OCI-LY7 (cell line): Measurements from ENCODE around the gene ZDHHC14.
"Not testable (repeated sequence)": the region's sequence is repeated elsewhere in the genome, so short reads cannot be mapped to it uniquely, and the experiment has no call there.

Experiments used
- CTCF ChIP-seq: fragments of 200-600 bp; sonication (generic); conservative IDR thresholded peaks from 2 replicates; pipeline ENCODE4 v1.5.1; 2014; ENCODE audit warnings: mild to moderate bottlenecking, antibody characterized with exemption, low read length, moderate library complexity, mixed read lengths
- EZH2phosphoT487 ChIP-seq: fragments of 200-600 bp; sonication (generic); IDR thresholded peaks from 2 replicates; pipeline ENCODE4 v1.6.1; 2018; ENCODE audit warnings: low read depth, borderline replicate concordance, mild to moderate bottlenecking, mixed run types, antibody characterized with exemption, low read length, moderate library complexity, mixed read lengths

DNA sequence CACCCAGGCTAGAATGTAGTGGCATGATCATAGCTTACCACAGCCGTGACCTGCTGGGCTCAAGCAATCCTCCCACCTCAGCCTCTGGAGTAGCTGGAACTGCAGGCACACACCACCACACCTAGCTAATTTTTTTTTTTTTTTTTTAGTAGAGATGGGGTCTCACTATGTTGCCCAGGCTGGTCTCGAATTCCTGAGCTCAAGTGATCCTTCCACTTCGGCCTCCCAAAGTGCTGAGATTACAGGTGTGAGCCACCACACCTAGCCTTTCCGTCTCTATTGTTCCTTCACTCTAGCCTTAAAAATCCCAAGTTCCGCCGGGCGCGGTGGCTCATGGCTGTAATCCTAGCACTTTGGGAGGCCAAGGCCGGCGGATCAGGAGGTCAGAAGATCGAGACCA lies 14.2 kb downstream of the ZDHHC14 start:
- not testable (repeated sequence) for TF ChIP-seq CTCF, EZH2phosphoT487
